GM23338 (cell line): Measurements from ENCODE around the gene TMEM269. TPM values are rescaled to one million over a fixed set of nuclear protein-coding genes. Genes with fewer than 3 reads are reported as not detected.

Experiments
- ATAC-seq: fragments of 200-7000 bp; cut with Tn5 transposase; 3 replicates; pipeline ENCODE4 v1.9.1; 2020
- DNase-seq: peaks from one replicate; pipeline ENCODE4 v3.0.0-alpha.2; 2015; ENCODE audit warnings: low spot score
- H2AFZ ChIP-seq: fragments of 200-600 bp; sonication (generic); 2 replicates; pipeline ENCODE4 v1.8.0; 2016; ENCODE audit warnings: antibody characterized with exemption, mild to moderate bottlenecking, moderate library complexity
- H3F3A ChIP-seq: fragments of 200-600 bp; sonication (generic); replicated peaks from 2 replicates; pipeline ENCODE4 v1.8.0; 2017; ENCODE audit warnings: antibody characterized with exemption, mixed run types, low read depth
- H3K27ac ChIP-seq: fragments of 200-600 bp; sonication (generic); 2 replicates; pipeline ENCODE4 v1.6.1; 2016; ENCODE audit warnings: low read depth
- H3K27me3 ChIP-seq: fragments of 200-600 bp; sonication (generic); 2 replicates; pipeline ENCODE4 v1.8.0; 2016; ENCODE audit warnings: mild to moderate bottlenecking, mixed run types, moderate library complexity; ENCODE audit not compliant: insufficient read depth
- H3K36me3 ChIP-seq: fragments of 200-600 bp; sonication (generic); 2 replicates; pipeline ENCODE4 v1.8.0; 2016; ENCODE audit warnings: mild to moderate bottlenecking; ENCODE audit not compliant: insufficient read depth
- H3K4me1 ChIP-seq: fragments of 200-600 bp; sonication (generic); 2 replicates; pipeline ENCODE4 v1.8.0; 2016; ENCODE audit warnings: mild to moderate bottlenecking, moderate library complexity; ENCODE audit not compliant: insufficient read depth
- H3K4me2 ChIP-seq: fragments of 200-600 bp; sonication (generic); 2 replicates; pipeline ENCODE4 v1.7.1; 2017; ENCODE audit warnings: mixed run types
- H3K4me3 ChIP-seq: fragments of 200-600 bp; sonication (generic); 2 replicates; pipeline ENCODE4 v1.6.1; 2016; ENCODE audit warnings: mixed run types
- H3K79me2 ChIP-seq: fragments of 200-600 bp; sonication (generic); replicated peaks from 2 replicates; pipeline ENCODE4 v1.8.0; 2017; ENCODE audit warnings: mild to moderate bottlenecking; ENCODE audit not compliant: insufficient read depth
- H3K9me2 ChIP-seq: fragments of 200-600 bp; sonication (generic); 2 replicates; pipeline ENCODE4 v1.8.0; 2017; ENCODE audit not compliant: insufficient read depth
- H4K20me1 ChIP-seq: fragments of 200-600 bp; sonication (generic); replicated peaks from 2 replicates; pipeline ENCODE4 v1.8.0; 2017; ENCODE audit warnings: mild to moderate bottlenecking; ENCODE audit not compliant: insufficient read depth
- H3K27ac Mint-ChIP-seq: 2 replicates; pipeline ENCODE4 v1.8.0; 2020; ENCODE audit warnings: inconsistent platforms, mild to moderate bottlenecking, moderate library complexity, mixed read lengths
- H3K27me3 Mint-ChIP-seq: 3 replicates; pipeline ENCODE4 v1.8.0; 2022; ENCODE audit warnings: low read depth, mild to moderate bottlenecking, moderate library complexity, mixed read lengths, inconsistent platforms; ENCODE audit not compliant: insufficient read depth, poor library complexity
- H3K36me3 Mint-ChIP-seq: 3 replicates; pipeline ENCODE4 v1.8.0; 2021; ENCODE audit warnings: low read depth, mild to moderate bottlenecking, inconsistent platforms, moderate library complexity, mixed read lengths
- H3K4me1 Mint-ChIP-seq: 3 replicates; pipeline ENCODE4 v1.8.0; 2020; ENCODE audit warnings: mild to moderate bottlenecking, inconsistent platforms, mixed read lengths
- H3K4me3 Mint-ChIP-seq: 3 replicates; pipeline ENCODE4 v1.8.0; 2021; ENCODE audit warnings: moderate library complexity, mild to moderate bottlenecking, inconsistent platforms, mixed read lengths
- H3K9me3 Mint-ChIP-seq: 3 replicates; pipeline ENCODE4 v1.8.0; 2020; ENCODE audit warnings: moderate library complexity, mild to moderate bottlenecking, inconsistent platforms, mixed read lengths
- CTCF ChIP-seq, 2 experiments: fragments of 200-600 bp in 1 of 2; sonication (generic) in 1 of 2; conservative IDR thresholded peaks; 2 replicates each; pipeline versions ENCODE4 v1.5.1 to v1.6.1; 2016 to 2017; ENCODE audit warnings: antibody characterized with exemption in 2 of 2, low read depth in 2 of 2, mild to moderate bottlenecking in 2 of 2, moderate library complexity in 1 of 2
- ZNF462 ChIP-seq: fragments of 250-450 bp; sonication (Bioruptor Pico); IDR thresholded peaks from 2 replicates; pipeline ENCODE4 v1.5.0; 2020; ENCODE audit warnings: mild to moderate bottlenecking, moderate library complexity
- polyA plus RNA-seq: library from polyadenylated mRNA; unstranded; fragments of >200 nt; fragmentation: Nextera tagmentation; extraction: Ambion mirVana; gene quantifications from 2 replicates; pipeline ENCODE4 v1.2.1, GENCODE V29; 2016
- total RNA-seq: library from RNA; depleted of rRNA; stranded (reverse); fragments of >200 nt; shearing (Covaris generic); gene quantifications from 2 replicates; pipeline ENCODE4 v1.2.3, GENCODE V29; 2014

Gene TMEM269
- total and polyA plus RNA-seq, 2 experiments from 2014 or later: 0.31 to 0.45 TPM

DNA sequence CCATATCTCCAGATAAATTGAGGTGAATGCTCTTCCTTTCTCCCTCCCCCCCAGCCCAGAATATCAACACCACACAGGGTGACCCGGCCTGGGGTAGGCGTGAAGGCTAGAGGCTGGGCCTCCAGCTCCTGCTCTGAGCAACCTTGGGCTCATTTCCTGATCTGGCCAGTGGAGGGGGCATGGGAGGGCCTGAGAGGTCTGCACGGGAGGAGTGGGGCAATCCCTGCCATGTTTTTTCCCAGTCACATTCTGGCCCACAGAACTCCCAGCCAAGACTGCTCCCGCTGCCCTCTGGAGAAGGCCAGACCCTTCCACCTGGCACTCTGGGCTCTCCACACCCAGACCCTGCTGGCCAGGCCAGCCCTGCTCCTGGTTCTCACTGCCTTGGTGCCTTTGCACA, 48.6 kb upstream of the TMEM269 start:
- H3K9me3 Mint-ChIP-seq: no peaks in the 10 kb centered on the region

More for the DNA sequence above, 48.6 kb upstream of the TMEM269 start:
- ATAC-seq (peak; percentile 7; the same call in 2 of the 3 replicates), DNase-seq (peak; percentile 64)
- H3K4me3 ChIP-seq: no peak overlapping the region
- H3K79me2 ChIP-seq: no peaks in the 10 kb centered on the region
- Mint-ChIP-seq H3K36me3 (peaks cover 2% of the 10 kb centered on the region; the same call in 1 of the 3 replicates), H3K27me3 (peaks cover 7% of the 10 kb centered on the region), H3K27ac (no peak overlapping the region), H3K4me3 (no peak overlapping the region), H3K4me1 (peaks cover 24% of the 10 kb centered on the region)
- H3K4me2 ChIP-seq: no peak overlapping the region
- H3K4me1 ChIP-seq: peaks cover 11% of the 10 kb centered on the region
- no peak overlapping the region for H2AFZ ChIP-seq
- no peaks in the 10 kb centered on the region for H3F3A ChIP-seq
- H3K27ac ChIP-seq: no peak overlapping the region
- H3K9me2 ChIP-seq: no peaks in the 10 kb centered on the region
- no peaks in the 10 kb centered on the region for H4K20me1 ChIP-seq
- H3K27me3 ChIP-seq: no peaks in the 10 kb centered on the region
- no peaks in the 10 kb centered on the region for H3K36me3 ChIP-seq
- TF ChIP-seq CTCF (conservative IDR thresholded peaks at IDR 0.05; ENCODE audit: low read depth in 2 of 2): peak; percentile 11 to 62; a peak in 2 of 4 replicates
- no peak for TF ChIP-seq ZNF462 (CRISPR knock-in tag)
